IPS DF 6.9 (cell line): ENCODE measurements around the gene KEL.

Experiments
- DNase-seq: peaks from one replicate; pipeline ENCODE4 v3.0.0-alpha.2; 2013; ENCODE audit warnings: low read depth, low spot score
- H3K27ac ChIP-seq: one replicate; pipeline ENCODE4 v1.5.1; 2013; ENCODE audit warnings: low read length, control low read depth
- H3K27me3 ChIP-seq: 2 replicates; pipeline ENCODE4 v1.6.1; 2013; ENCODE audit warnings: mild to moderate bottlenecking, low read length; ENCODE audit not compliant: control insufficient read depth, insufficient read depth
- H3K36me3 ChIP-seq: 2 replicates; pipeline ENCODE4 v1.6.1; 2013; ENCODE audit warnings: low read length; ENCODE audit not compliant: control insufficient read depth, insufficient read depth
- H3K4me1 ChIP-seq: 2 replicates; pipeline ENCODE4 v1.6.1; 2013; ENCODE audit warnings: low read length; ENCODE audit not compliant: control insufficient read depth, insufficient read depth
- H3K4me3 ChIP-seq: 2 replicates; pipeline ENCODE4 v1.5.1; 2013; ENCODE audit warnings: mild to moderate bottlenecking, low read length
- H3K9me3 ChIP-seq: 2 replicates; pipeline ENCODE4 v1.6.1; 2013; ENCODE audit warnings: low read length, inconsistent platforms; ENCODE audit not compliant: control insufficient read depth, insufficient read depth
- WGBS: extraction: QIAGEN DNeasy Blood & Tissue Kit; methylation state at CpG from one replicate; pipeline ENCODE4 v1.1.7; 2013; ENCODE audit warnings: mixed read lengths, missing lambda C conversion rate; ENCODE audit not compliant: insufficient read length, insufficient coverage; 5-methylcytosine and 5-hydroxymethylcytosine counted together

KEL gene

DNA sequence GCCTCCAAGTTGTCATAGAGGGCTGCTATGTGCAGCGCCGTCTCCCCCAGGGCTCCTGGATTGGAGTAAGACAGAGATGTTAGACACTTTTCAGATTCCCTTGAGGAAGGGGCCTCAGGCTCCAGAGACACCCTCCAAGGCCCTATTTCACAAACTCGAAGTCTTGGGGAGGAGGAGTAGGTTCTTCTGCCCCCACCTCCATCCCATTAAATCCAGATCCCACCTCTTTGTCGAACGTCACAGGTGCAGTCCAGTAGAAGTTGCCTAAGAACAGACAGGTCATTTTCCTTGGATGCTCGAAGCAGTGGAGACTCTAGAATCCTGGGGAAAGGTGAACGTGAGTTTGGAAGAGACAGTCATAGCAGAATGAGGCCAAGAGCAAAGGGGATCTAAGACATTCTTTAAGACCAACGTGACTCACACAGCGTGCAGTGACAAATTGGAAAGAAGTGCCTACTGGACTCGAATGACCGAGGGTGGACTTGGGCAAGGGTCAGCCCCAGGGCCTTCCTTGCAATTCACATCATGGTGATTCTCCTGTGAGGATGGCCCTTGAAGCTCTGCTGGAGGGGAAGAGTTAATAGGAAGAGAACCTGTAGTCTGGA is 31.9 kb downstream of the KEL start:
- Histone ChIP-seq H3K27ac (no peak overlapping the region), H3K4me3 (no peak overlapping the region)
- WGBS, result no CpG with 5 or more reads among the region's 11 CpGs

DNA sequence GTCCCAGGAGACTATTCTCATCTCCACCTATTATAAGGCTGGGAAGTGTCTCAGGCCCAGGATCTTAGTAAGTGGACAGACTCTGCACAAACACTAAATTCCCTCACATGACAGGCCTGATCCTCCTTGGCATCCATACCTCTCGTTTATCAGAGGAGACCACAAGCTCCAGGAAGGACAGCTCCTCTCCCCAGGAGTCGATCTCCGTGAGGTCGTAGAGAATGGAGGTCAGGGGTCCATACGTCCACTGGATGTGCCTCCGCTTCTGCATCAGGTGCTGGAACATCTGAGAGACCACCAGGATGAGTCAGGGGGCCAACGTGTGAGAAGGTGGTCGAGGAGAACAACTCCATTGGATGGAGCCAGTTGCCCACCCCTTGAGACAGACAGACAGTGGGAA is 34.2 kb downstream of the KEL start:
- peaks cover 2% of the 10 kb centered on the region; the same call in 1 of the 2 replicates for H3K4me1 ChIP-seq
- no peaks in the 10 kb centered on the region for H3K36me3 ChIP-seq
- H3K27me3 ChIP-seq, result peaks cover 1% of the 10 kb centered on the region; the same call in 1 of the 2 replicates
- WGBS, result no CpG with 5 or more reads among the region's 8 CpGs
- no peak overlapping the region for H3K27ac ChIP-seq
- no peak for DNase-seq
- no peak overlapping the region for H3K4me3 ChIP-seq
- H3K9me3 ChIP-seq, result no peaks in the 10 kb centered on the region

More for the DNA sequence above, 31.9 kb downstream of the KEL start:
- Histone ChIP-seq H3K9me3 (no peaks in the 10 kb centered on the region), H3K36me3 (no peaks in the 10 kb centered on the region), H3K4me1 (peaks cover 2% of the 10 kb centered on the region; the same call in 1 of the 2 replicates), H3K27me3 (peaks cover 1% of the 10 kb centered on the region; the same call in 1 of the 2 replicates)
- no peak for DNase-seq

DNA sequence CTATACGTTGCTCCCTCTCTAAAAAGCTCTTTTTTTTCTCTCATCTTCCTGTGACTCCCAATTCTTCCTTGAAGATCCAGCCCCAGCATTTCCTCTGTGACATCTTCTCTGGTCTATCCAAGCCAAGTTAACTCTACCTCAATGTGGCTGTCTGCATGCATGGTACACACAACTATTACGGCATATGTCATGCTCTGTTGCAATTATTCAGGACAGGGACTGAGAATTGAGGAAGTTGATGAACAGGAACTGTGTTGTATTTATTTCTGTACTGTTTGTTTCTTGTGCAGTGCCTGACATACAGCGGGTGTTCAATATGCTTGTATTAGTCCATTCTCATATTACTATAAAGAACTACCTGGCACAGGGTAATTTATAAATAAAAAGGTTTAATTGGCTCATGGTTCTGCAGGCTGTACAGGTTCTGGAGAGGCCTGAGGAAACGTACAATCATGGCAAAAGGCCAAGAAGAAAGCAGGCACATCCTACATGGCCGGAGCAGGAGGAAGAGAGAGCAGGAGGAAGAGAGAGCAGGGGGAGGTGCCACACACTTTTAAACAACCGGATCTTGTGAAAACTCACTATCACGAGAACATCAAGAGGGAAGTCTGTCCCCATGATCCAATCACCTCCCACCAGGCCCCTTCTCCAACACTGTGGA is 34.9 kb downstream of the KEL start:
- H3K4me3 ChIP-seq, result no peak overlapping the region
- no peak for DNase-seq
- no CpG with 5 or more reads among the region's 7 CpGs for WGBS
- peaks cover 1% of the 10 kb centered on the region; the same call in 1 of the 2 replicates for H3K27me3 ChIP-seq
- H3K27ac ChIP-seq, result no peak overlapping the region
- no peaks in the 10 kb centered on the region for H3K36me3 ChIP-seq
- no peaks in the 10 kb centered on the region for H3K9me3 ChIP-seq
- no peaks in the 10 kb centered on the region for H3K4me1 ChIP-seq

DNA sequence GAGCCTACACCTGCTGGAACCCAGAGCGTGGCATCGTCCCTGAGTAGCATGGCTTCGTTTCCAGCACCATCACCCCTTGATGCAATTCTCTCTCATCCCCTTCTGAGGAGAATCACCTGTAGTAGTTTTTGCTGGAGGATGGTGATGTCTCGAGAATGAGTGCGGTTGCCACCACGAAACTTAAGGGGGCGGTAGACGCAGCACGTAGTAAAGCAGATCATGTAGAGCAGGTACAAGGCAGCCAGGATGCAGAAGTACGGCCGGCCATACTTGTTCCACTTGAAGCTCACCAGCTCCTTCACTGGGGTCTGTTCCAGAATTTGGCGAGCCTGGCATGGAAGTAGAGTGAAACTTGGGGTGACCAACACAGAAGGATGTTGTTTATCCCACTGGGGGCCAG is 36.8 kb downstream of the KEL start:
- H3K4me3 ChIP-seq, result no peak overlapping the region
- H3K36me3 ChIP-seq, result no peaks in the 10 kb centered on the region
- WGBS, result no CpG with 5 or more reads among the region's 12 CpGs
- no peaks in the 10 kb centered on the region for H3K9me3 ChIP-seq
- no peaks in the 10 kb centered on the region for H3K4me1 ChIP-seq
- peaks cover 1% of the 10 kb centered on the region; the same call in 1 of the 2 replicates for H3K27me3 ChIP-seq
- no peak overlapping the region for H3K27ac ChIP-seq
- DNase-seq, result peak; percentile 27

DNA sequence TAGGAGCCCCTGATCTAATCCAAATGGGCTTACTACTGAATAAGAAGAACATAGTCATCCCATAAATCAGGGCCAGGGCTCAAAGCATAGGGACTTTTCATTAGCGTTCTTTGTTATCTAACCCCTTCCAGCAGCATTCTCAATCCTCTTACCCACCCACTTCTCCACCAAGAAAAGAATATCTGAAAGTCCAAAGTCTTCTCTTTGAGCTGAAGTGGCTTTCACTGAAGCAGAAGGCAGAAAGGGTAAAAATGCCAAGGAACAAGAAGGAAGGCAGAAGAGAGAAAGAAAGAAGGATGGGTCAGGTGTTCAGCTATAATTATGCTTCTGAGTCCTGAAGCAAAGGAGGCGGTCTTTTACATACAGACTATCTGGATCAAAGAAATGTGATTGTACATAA is 38.8 kb downstream of the KEL start:
- DNase-seq, result no peak
- no CpG with 5 or more reads among the region's 2 CpGs for WGBS
- Histone ChIP-seq H3K27ac (no peak overlapping the region), H3K36me3 (no peaks in the 10 kb centered on the region), H3K9me3 (no peaks in the 10 kb centered on the region), H3K4me3 (no peak overlapping the region), H3K27me3 (peaks cover 1% of the 10 kb centered on the region; the same call in 1 of the 2 replicates), H3K4me1 (no peaks in the 10 kb centered on the region)

DNA sequence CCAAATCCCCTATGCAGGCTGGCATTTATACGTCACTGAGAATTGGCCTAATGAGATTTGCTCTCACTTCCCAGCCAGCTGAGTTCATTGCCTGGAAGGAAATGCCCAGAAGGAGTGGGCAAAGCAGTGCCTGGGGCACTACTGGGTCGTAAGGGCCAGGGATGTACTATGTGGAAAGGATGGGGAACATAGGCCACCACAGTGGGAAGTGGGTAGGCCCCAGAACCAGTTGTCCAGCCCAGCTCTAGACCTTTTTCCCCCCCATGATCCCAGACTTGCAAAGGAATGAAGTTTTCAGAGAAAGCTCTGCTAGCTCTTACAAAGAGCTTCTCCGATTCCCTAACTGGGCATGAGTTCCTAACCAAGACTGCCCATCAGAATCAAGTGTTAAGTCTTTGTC is 42.5 kb downstream of the KEL start:
- no peak for DNase-seq
- WGBS, result no CpG with 5 or more reads among the region's 3 CpGs
- Histone ChIP-seq H3K4me3 (no peak overlapping the region), H3K9me3 (no peaks in the 10 kb centered on the region), H3K27me3 (no peaks in the 10 kb centered on the region), H3K4me1 (no peaks in the 10 kb centered on the region), H3K27ac (no peak overlapping the region), H3K36me3 (no peaks in the 10 kb centered on the region)

DNA sequence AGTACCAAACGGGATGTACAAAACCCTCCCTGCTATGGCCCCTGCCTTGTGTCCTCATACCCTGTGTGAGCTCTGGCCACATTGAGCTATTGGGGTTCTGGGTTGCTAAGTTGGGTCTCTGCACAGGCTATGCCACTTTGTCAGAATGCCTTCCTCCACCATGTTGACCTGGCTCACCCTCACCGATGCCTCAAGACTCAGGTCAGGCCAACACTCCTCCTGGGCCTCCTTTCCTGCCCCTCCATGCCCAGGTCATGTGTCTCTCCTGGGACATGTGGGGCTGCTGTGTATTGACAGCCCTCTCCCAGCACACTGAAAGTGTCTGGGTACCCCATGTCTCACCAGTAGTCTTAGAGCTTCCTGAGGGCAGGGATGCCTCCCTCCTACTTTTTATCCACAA is 43.3 kb downstream of the KEL start:
- DNase-seq, result no peak
- Histone ChIP-seq H3K36me3 (no peaks in the 10 kb centered on the region), H3K4me3 (no peak overlapping the region), H3K9me3 (no peaks in the 10 kb centered on the region), H3K4me1 (no peaks in the 10 kb centered on the region), H3K27ac (no peak overlapping the region), H3K27me3 (no peaks in the 10 kb centered on the region)
- no CpG with 5 or more reads among the region's 2 CpGs for WGBS

DNA sequence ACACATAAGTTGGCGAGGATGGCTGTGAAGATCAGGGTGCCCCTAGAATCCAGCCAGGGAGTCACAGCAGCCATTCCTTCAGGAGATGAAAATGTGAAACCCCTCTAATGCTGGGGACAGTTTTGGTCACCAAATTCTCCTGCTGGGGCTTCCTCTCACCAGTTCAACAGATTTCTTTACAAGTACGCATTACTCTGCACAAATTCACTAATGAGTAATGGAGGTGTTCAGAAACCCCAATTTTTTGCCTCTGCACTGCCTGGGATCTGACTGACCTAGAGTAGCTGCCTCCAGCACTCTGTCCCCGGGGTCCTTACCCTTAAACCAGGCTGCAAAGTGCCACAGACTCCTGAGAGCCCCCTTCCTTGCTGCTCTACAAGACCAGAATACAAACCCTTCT is 44.7 kb downstream of the KEL start:
- H3K36me3 ChIP-seq, result no peaks in the 10 kb centered on the region
- WGBS, result no CpG with 5 or more reads among the region's 3 CpGs
- H3K9me3 ChIP-seq, result no peaks in the 10 kb centered on the region
- H3K4me3 ChIP-seq, result no peak overlapping the region
- H3K27ac ChIP-seq, result no peak overlapping the region
- no peaks in the 10 kb centered on the region for H3K4me1 ChIP-seq
- no peaks in the 10 kb centered on the region for H3K27me3 ChIP-seq
- no peak for DNase-seq

DNA sequence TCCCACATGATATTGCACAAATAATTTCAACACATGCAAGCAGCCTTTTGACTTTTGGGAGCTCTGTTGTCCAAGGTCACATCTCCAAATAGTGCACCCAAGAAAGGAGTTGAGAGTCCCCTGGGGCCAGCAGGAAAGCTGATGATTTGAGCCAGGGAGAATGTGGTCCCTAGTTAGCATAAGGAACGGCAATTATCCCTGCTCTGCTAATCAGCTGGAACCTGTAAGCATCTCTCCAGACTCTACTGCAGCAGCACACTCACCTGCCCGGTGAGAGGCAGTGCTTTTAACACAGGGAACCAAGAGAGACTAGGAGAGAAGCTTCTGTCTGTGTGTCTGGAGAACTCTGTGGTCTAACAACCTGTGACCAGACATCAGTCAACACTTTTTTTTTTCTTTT is 45.7 kb downstream of the KEL start:
- H3K27me3 ChIP-seq, result no peaks in the 10 kb centered on the region
- H3K4me3 ChIP-seq, result no peak overlapping the region
- H3K4me1 ChIP-seq, result no peaks in the 10 kb centered on the region
- no peak overlapping the region for H3K27ac ChIP-seq
- H3K36me3 ChIP-seq, result no peaks in the 10 kb centered on the region
- H3K9me3 ChIP-seq, result no peaks in the 10 kb centered on the region
- no peak for DNase-seq
- no CpG with 5 or more reads among the region's 2 CpGs for WGBS

DNA sequence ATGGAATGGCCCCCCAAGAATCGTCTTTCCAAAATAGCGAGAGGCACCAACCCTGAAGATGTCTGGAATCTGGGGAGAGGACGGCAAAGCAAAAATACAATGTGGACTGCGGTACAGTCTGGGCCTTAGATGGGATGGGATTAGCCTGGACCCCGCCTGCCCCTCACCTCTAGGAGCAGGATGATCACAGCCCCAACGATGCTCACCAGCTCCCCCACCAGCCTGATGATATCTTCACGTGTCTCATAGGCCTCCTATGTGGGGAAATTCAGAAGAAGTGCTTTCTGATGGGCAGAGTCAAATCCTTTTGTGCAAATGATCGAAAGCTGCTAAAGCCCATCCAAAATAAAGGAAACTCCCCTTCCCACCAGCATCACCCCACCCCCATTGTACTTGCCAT is 46.8 kb downstream of the KEL start:
- H3K27me3 ChIP-seq, result no peaks in the 10 kb centered on the region
- H3K9me3 ChIP-seq, result no peaks in the 10 kb centered on the region
- H3K4me1 ChIP-seq, result no peaks in the 10 kb centered on the region
- no peak overlapping the region for H3K27ac ChIP-seq
- H3K36me3 ChIP-seq, result no peaks in the 10 kb centered on the region
- no CpG with 5 or more reads among the region's 8 CpGs for WGBS
- H3K4me3 ChIP-seq, result no peak overlapping the region
- no peak for DNase-seq

DNA sequence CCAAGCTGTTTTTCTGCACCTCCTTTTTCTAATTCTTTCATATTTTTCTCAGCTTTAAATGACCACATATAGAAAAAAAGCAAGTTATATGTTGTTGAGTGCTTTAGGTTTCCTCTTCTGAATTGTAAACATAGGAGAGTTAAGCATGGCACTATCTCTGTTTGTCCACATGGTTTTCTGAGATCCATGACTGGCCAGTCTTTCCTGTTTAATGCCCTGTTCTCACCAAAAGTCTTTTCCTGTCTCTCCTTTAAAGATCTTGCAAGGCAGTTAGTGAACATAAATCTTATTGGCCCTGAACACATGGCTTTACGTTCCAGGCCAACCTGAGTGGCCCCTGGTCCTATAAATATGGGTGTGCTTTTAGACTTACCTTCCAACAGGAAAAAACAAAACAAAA is 48.0 kb downstream of the KEL start:
- H3K36me3 ChIP-seq, result no peaks in the 10 kb centered on the region
- WGBS, result no CpG with 5 or more reads among the region's 1 CpG
- DNase-seq, result no peak
- no peaks in the 10 kb centered on the region for H3K4me1 ChIP-seq
- H3K9me3 ChIP-seq, result no peaks in the 10 kb centered on the region
- no peak overlapping the region for H3K27ac ChIP-seq
- H3K4me3 ChIP-seq, result no peak overlapping the region
- no peaks in the 10 kb centered on the region for H3K27me3 ChIP-seq
